SK-N-SH treated with all-trans-retinoic acid at 6 μM for 48 hours (cell line): ENCODE measurements around the gene UGP2.

Experiments used
- ATAC-seq: fragments of 200-7000 bp; cut with Tn5 transposase; 3 replicates; pipeline ENCODE4 v1.9.1; 2020; ENCODE audit warnings: mild to moderate bottlenecking, moderate library complexity
- BACH2 ChIP-seq: fragments of 250-450 bp; sonication (Bioruptor Pico); IDR thresholded peaks from 2 replicates; pipeline ENCODE4 v1.9.0; 2021; ENCODE audit warnings: mild to moderate bottlenecking, borderline replicate concordance
- CREB5 ChIP-seq: fragments of 250-450 bp; sonication (Bioruptor Pico); IDR thresholded peaks from 2 replicates; pipeline ENCODE4 v1.5.1; 2020; ENCODE audit warnings: low read depth, mild to moderate bottlenecking, moderate library complexity
- CSDC2 ChIP-seq: fragments of 250-450 bp; sonication (Bioruptor Pico); IDR thresholded peaks from 2 replicates; pipeline ENCODE4 v1.5.0; 2020; ENCODE audit warnings: mild to moderate bottlenecking, moderate library complexity
- CSRNP3 ChIP-seq: fragments of 250-450 bp; sonication (Bioruptor Pico); IDR thresholded peaks from 2 replicates; pipeline ENCODE4 v1.5.1; 2021; ENCODE audit warnings: mild to moderate bottlenecking, moderate library complexity
- ESRRG ChIP-seq: fragments of 250-450 bp; sonication (Bioruptor Pico); IDR thresholded peaks from 2 replicates; pipeline ENCODE4 v1.6.1; 2021; ENCODE audit warnings: mild to moderate bottlenecking
- GLIS3 ChIP-seq: fragments of 250-450 bp; sonication (Bioruptor Pico); IDR thresholded peaks from 2 replicates; pipeline ENCODE4 v1.5.0; 2020; ENCODE audit warnings: mild to moderate bottlenecking, moderate library complexity
- ISL1 ChIP-seq: fragments of 250-450 bp; sonication (Bioruptor Pico); IDR thresholded peaks from 2 replicates; pipeline ENCODE4 v2.1.2; 2022; ENCODE audit warnings: mild to moderate bottlenecking, moderate library complexity
- PATZ1 ChIP-seq: fragments of 250-450 bp; sonication (Bioruptor Pico); IDR thresholded peaks from 2 replicates; pipeline ENCODE4 v1.8.0; 2020; ENCODE audit warnings: mild to moderate bottlenecking, moderate library complexity, borderline replicate concordance
- PPARA ChIP-seq: fragments of 250-450 bp; sonication (Bioruptor Pico); IDR thresholded peaks from 2 replicates; pipeline ENCODE4 v1.5.0; 2020; ENCODE audit warnings: mild to moderate bottlenecking, borderline replicate concordance
- RARB ChIP-seq: fragments of 250-450 bp; sonication (Bioruptor Pico); IDR thresholded peaks from 2 replicates; pipeline ENCODE4 v1.8.0; 2021; ENCODE audit warnings: mild to moderate bottlenecking, moderate library complexity
- SNAI2 ChIP-seq: fragments of 250-450 bp; sonication (Bioruptor Pico); IDR thresholded peaks from 2 replicates; pipeline ENCODE4 v1.5.0; 2020; ENCODE audit warnings: mild to moderate bottlenecking, moderate library complexity
- TCF4 ChIP-seq: fragments of 250-450 bp; sonication (Bioruptor Pico); IDR thresholded peaks from 2 replicates; pipeline ENCODE4 v1.8.0; 2021; ENCODE audit warnings: mild to moderate bottlenecking, moderate library complexity, borderline replicate concordance
- TOX ChIP-seq: fragments of 250-450 bp; sonication (Bioruptor Pico); IDR thresholded peaks from 2 replicates; pipeline ENCODE4 v1.8.0; 2021; ENCODE audit warnings: mild to moderate bottlenecking, moderate library complexity, borderline replicate concordance
- ZC3H10 ChIP-seq: fragments of 250-450 bp; sonication (Bioruptor Pico); IDR thresholded peaks from 2 replicates; pipeline ENCODE4 v1.5.1; 2021; ENCODE audit warnings: mild to moderate bottlenecking, moderate library complexity
- ZFP3 ChIP-seq: fragments of 250-450 bp; sonication (Bioruptor Pico); IDR thresholded peaks from 2 replicates; pipeline ENCODE4 v1.5.0; 2020; ENCODE audit warnings: mild to moderate bottlenecking, moderate library complexity
- ZNF565 ChIP-seq: fragments of 450-650 bp; formaldehyde crosslinking; conservative IDR thresholded peaks from 2 replicates; pipeline ENCODE4 v1.5.0; 2020; ENCODE audit warnings: low read depth, mild to moderate bottlenecking, moderate library complexity
- ZNF70 ChIP-seq: fragments of 450-650 bp; formaldehyde crosslinking; IDR thresholded peaks from 2 replicates; pipeline ENCODE4 v1.5.0; 2020; ENCODE audit warnings: mild to moderate bottlenecking, moderate library complexity
- ZNF8 ChIP-seq: fragments of 450-650 bp; formaldehyde crosslinking; IDR thresholded peaks from 2 replicates; pipeline ENCODE4 v1.5.0; 2020; ENCODE audit warnings: mild to moderate bottlenecking, moderate library complexity

The UGP2 gene

GRCh38 chr2:63822478-63822877, 19.2 kb upstream of the UGP2 start:
- TF ChIP-seq RARB (CRISPR knock-in tag): no peak
- TF ChIP-seq GLIS3 (CRISPR knock-in tag): no peak
- TF ChIP-seq ZFP3 (CRISPR knock-in tag): no peak
- no peak for TF ChIP-seq SNAI2 (CRISPR knock-in tag)
- TF ChIP-seq PATZ1 (CRISPR knock-in tag): no peak
- no peak for TF ChIP-seq CSDC2 (CRISPR knock-in tag)
- TF ChIP-seq CREB5 (CRISPR knock-in tag): no peak
- TF ChIP-seq TCF4 (CRISPR knock-in tag): no peak
- TF ChIP-seq, all 23 proteins: peak for 0
- no peak for ATAC-seq

GRCh38 chr2:63827749-63828148, 13.9 kb upstream of the UGP2 start:
- TF ChIP-seq BACH2 (CRISPR knock-in tag): no peak
- TF ChIP-seq CSDC2 (CRISPR knock-in tag): no peak
- TF ChIP-seq PPARA (CRISPR knock-in tag): no peak
- no peak for TF ChIP-seq ZNF8 (CRISPR knock-in tag)
- no peak for TF ChIP-seq CSRNP3 (CRISPR knock-in tag)
- peak; percentile 72 for TF ChIP-seq ISL1 (CRISPR knock-in tag)
- no peak for TF ChIP-seq RARB (CRISPR knock-in tag)
- TF ChIP-seq ZC3H10 (CRISPR knock-in tag): no peak
- TF ChIP-seq ZFP3 (CRISPR knock-in tag): no peak
- 0 out of 2 replicates have a peak, but pooled peaks have one; percentile 61 for TF ChIP-seq SNAI2 (CRISPR knock-in tag)
- TF ChIP-seq PATZ1 (CRISPR knock-in tag): no peak
- TF ChIP-seq GLIS3 (CRISPR knock-in tag): no peak
- no peak for TF ChIP-seq ZNF70 (CRISPR knock-in tag)
- TF ChIP-seq TCF4 (CRISPR knock-in tag): no peak
- no peak for TF ChIP-seq TOX (CRISPR knock-in tag)
- TF ChIP-seq ZNF565 (CRISPR knock-in tag): no peak
- peak; percentile 63 for TF ChIP-seq CREB5 (CRISPR knock-in tag)
- no peak for TF ChIP-seq ESRRG
- TF ChIP-seq, all 23 proteins: peak for 3
- peak; percentile 93 for ATAC-seq

- TF ChIP-seq ZNF565 (CRISPR knock-in tag) (no peak), ISL1 (CRISPR knock-in tag) (no peak)
- TF ChIP-seq, all 23 proteins: peak for 0
- ATAC-seq: no peak
These were observed 10.5 kb upstream of the UGP2 start for GRCh38 chr2:63831176-63831575.

GRCh38 chr2:63834401-63834800, 7.3 kb upstream of the UGP2 start:
- no peak for ATAC-seq
- TF ChIP-seq ZFP3 (CRISPR knock-in tag) (no peak), PPARA (CRISPR knock-in tag) (no peak)
